ENCODE results near the gene CFTR. TPM values are rescaled to one million over a fixed set of nuclear protein-coding genes. Genes with fewer than 3 reads are reported as not detected.

The CFTR gene
- not detected for total RNA-seq

DNA sequence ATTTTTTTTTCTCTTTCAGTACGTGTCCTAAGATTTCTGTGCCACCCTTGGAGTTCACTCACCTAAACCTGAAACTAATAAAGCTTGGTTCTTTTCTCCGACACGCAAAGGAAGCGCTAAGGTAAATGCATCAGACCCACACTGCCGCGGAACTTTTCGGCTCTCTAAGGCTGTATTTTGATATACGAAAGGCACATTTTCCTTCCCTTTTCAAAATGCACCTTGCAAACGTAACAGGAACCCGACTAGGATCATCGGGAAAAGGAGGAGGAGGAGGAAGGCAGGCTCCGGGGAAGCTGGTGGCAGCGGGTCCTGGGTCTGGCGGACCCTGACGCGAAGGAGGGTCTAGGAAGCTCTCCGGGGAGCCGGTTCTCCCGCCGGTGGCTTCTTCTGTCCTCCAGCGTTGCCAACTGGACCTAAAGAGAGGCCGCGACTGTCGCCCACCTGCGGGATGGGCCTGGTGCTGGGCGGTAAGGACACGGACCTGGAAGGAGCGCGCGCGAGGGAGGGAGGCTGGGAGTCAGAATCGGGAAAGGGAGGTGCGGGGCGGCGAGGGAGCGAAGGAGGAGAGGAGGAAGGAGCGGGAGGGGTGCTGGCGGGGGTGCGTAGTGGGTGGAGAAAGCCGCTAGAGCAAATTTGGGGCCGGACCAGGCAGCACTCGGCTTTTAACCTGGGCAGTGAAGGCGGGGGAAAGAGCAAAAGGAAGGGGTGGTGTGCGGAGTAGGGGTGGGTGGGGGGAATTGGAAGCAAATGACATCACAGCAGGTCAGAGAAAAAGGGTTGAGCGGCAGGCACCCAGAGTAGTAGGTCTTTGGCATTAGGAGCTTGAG lies at the start of gene CFTR:
TSS of gene CFTR (plus strand) at position 801 of the 830 bp plus-strand sequence. CDS start 70 bp downstream, outside the sequence.

Small RNAs within 50 kb of the gene (small RNA-seq; reads per million reads assigned to genes)
- gene AC000111.1 (0 reads per million in 2 donors), gene AC000111.2 (0 reads per million in 2 donors)

Other genes starting within 250 kb of the CFTR start
- under 1 TPM in 1 of 2 donors, not detected in 1; under 0.01 TPM for gene WNT2, start 157.0 kb upstream of the CFTR start, total RNA-seq
- not detected for gene ASZ1, start 52.5 kb upstream of the CFTR start, total RNA-seq

Measured in melanocyte of skin (primary cell).